Cardiac fibroblast (primary cell): ENCODE results near the gene AQP5.

ENCODE experiments used
- DNase-seq, 2 donors: peaks; one replicate each; pipeline versions ENCODE4 v3.0.0 to v3.0.0-alpha.2; 2010; ENCODE audit warnings: low read depth in 2 of 2
- H3K4me3 ChIP-seq, 2 donors: replicated peaks in 1 of 2; 1 replicate in 1 of 2; 2 replicates in 1 of 2; pipeline ENCODE4 v1.5.1; 2011; ENCODE audit warnings: low read depth in 2 of 2, low read length in 2 of 2, mild to moderate bottlenecking in 2 of 2, moderate library complexity in 1 of 2
- CTCF ChIP-seq: IDR thresholded peaks from one replicate; pipeline ENCODE4 v1.5.1; 2011; ENCODE audit warnings: low read depth, mild to moderate bottlenecking, low read length, inconsistent platforms

The AQP5 gene

DNA sequence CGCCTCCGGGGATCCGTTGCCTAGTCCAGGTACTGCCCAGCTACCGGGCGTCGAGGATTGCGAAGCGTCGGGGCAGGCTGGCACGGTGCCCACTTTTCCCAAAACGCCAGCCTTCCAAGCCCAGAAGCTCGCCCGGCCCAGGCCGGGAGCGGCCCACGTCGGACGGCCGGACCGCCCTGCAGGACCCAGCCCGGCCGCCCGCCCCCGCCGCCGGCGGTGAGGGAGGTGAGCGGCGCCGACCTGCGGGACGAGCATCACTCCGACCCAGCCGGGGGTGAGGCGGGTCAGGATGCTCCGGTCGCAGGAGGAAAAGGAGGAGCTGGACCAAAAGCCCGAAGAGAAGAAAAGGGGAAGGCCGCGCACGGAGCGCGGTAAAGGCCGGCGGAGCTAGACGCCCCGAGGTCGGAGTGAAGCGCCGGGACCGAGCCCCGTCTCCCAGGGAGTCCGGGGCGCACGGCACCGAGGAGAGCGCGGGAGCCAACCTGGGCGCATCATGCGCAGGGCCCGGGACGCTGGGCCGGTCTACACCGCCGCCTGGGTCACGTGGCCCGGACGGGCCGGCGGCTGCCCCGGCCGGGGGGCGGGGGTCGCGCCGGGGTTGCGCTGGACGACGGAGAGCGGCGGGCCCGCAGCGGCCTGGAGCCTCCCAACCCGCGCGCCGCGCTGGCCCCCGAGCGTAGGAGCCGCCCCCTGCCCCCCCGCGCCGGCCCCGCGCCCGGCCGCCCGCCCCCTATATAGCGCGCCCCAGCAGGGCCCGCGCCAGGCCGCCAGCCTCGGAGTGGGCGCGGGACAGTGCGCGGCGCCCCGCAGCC is at the start of gene AQP5:
TSS of gene AQP5 (plus strand) at position 762 of the 812 bp plus-strand sequence. CDS start 146 bp downstream, outside the sequence.
- peak within 1 kb of the TSS in 1 of 2 donors; percentile 18 for H3K4me3 ChIP-seq
- TF ChIP-seq CTCF: no peak
- DNase-seq: no peak

DNA sequence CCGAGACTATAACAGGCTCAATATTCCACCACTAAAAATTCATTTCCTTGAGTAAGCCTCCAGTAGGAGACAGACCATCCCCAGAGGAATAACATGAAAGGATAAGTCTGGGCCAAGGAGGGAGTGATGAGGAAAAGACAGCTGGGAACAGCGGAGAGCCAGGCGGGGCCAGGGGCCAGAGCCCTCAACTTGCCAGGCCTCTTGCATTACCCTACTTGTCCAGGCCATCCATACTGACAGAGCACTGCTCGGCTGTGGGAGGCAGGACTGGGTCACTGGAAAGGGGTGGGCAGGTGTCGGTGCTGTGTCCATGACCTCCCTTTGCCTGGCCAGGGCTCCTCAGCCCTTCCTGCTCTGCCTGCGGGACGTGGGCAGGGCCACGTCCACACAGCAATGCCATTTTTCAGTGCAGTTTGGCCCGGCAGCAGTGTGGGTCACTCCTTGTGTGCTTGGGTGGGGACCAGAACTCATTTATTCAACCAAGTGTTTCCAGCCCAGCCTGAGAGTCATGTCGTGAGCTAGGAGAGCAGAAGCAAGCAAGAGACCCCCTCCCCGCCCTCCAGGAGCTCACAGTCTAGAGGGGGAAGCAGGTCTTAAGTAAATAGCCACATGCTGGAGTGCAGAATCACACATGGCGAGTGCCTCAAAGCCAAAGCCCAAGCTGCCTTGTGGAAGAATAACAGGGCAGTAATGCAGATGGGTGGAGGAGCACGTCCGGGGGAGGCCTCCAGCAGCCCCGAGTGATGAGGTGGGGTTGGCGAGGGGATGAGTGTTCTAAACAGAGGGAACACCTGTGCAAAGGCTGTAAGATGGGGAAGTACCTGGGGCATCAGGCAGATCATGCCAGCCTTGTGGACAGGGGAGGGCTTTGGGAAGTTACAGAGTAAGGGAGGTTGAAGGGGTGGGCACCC is 49.1 kb upstream of the AQP5 start:
- TF ChIP-seq CTCF: no peak
- peak in 1 of 2 donors; percentile 52 for DNase-seq
- H3K4me3 ChIP-seq: no peak overlapping the region

DNA sequence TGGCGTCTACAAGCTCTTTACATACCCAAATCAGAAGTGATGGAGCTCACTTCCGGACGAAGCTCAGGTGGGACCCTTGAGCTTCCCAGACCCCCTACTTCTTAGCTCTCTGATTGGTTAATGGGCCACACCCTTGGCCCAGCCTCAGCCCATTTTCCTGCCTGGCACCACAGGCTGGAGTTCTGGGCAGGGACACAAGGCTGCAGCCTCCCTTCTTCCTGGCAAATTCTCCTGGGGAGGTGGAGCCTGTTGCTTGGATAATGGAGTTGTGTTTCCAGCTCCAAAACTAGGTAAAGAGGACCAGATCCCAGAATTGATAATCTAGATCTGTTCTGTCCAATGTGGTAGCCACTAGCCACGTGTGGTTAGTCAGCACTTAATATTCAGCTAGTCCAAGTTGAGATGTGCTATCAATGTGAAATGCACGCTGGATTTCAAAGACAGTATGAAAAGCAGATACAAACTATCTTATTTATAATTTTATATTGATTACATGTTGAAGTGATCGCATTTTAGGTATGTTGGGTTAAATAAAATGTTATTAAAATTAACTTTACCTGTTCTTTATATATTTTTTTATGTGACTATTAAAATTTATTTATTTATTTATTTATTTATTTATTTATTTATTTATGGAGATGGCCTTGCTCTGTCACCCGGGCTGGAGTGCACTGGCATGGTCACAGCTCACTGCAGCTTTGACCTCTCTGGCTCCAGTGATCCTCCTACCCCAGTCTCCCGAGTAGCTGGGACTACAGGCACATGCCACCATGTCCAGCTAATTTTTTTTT is 45.3 kb upstream of the AQP5 start:
- no peak overlapping the region for H3K4me3 ChIP-seq
- TF ChIP-seq CTCF: no peak
- DNase-seq: no peak

- H3K4me3 ChIP-seq: no peak overlapping the region
- no peak for TF ChIP-seq CTCF
- no peak for DNase-seq
These were observed 44.4 kb upstream of the AQP5 start for GRCh38 chr12:49917166-49917787.

- no peak for TF ChIP-seq CTCF
- H3K4me3 ChIP-seq: no peak overlapping the region
- DNase-seq: no peak
These were observed 43.9 kb upstream of the AQP5 start for GRCh38 chr12:49917788-49918173.

GRCh38 chr12:49920241-49920914 is 41.3 kb upstream of the AQP5 start:
- DNase-seq: peak; percentile 83 to 91
- peak; percentile 22 for TF ChIP-seq CTCF
- no peak overlapping the region for H3K4me3 ChIP-seq
